Stimulated activated effector memory CD8-positive, alpha-beta T cell treated with anti-CD3 and anti-CD28 coated beads, Interleukin-12 subunit alpha, Interleukin-12 subunit beta, amount 100 ng/mL, for 72 hours (primary cell): ENCODE data around the gene SH2D3C.

ENCODE experiments used
- ATAC-seq: fragments of 150-1000 bp; cut with Tn5 transposase; 2 replicates; pipeline ENCODE4 v1.10.0; 2021
- DNase-seq, 2 donors: peaks; one replicate each; pipeline ENCODE4 v3.0.0; 2021 to 2022; ENCODE audit warnings: low spot score in 2 of 2
- H3K27ac Mint-ChIP-seq: one replicate; pipeline ENCODE4 v1.8.0; 2022; ENCODE audit warnings: mild to moderate bottlenecking, mixed read lengths
- H3K36me3 Mint-ChIP-seq: one replicate; pipeline ENCODE4 v1.8.0; 2022; ENCODE audit warnings: mild to moderate bottlenecking, mixed read lengths
- H3K4me1 Mint-ChIP-seq: one replicate; pipeline ENCODE4 v1.8.0; 2022; ENCODE audit warnings: mixed read lengths
- H3K4me3 Mint-ChIP-seq: one replicate; pipeline ENCODE4 v1.8.0; 2022; ENCODE audit warnings: mild to moderate bottlenecking, mixed read lengths
- H3K9me3 Mint-ChIP-seq: one replicate; pipeline ENCODE4 v1.8.0; 2022; ENCODE audit warnings: mixed read lengths

Gene SH2D3C

DNA sequence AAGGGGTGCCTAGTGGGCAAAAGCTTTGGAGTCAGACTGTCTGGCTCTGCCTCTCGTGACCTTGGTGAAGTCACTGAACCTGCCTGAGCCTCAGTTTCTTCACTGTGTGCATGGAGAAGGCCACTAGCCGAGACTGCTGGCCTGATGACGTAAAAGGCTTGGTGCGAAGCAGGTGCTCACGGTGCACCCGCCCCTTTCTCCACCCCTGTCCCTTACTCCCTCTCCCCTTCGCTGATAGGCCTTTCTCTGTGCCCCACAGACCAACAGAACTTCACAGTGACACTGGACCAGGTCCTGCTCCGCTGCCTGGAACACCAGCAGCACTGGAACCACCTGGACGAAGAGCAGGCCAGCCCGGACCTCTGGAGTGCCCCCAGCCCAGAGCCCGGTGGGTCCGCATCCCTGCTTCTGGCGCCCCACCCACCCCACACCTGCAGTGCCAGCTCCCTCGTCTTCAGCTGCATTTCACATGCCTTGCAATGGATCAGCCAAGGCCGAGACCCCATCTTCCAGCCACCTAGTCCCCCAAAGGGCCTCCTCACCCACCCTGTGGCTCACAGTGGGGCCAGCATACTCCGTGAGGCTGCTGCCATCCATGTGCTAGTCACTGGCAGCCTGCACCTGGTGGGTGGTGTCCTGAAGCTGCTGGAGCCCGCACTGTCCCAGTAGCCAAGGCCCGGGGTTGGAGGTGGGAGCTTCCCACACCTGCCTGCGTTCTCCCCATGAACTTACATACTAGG is 34.6 kb upstream of the SH2D3C start:
- peaks cover 86% of the 10 kb centered on the region for H3K36me3 Mint-ChIP-seq
- H3K27ac Mint-ChIP-seq, result peak overlapping the region; percentile 75
- DNase-seq, result no peak
- H3K4me3 Mint-ChIP-seq, result no peak overlapping the region
- no peak for ATAC-seq
- peaks cover 7% of the 10 kb centered on the region for H3K4me1 Mint-ChIP-seq
- H3K9me3 Mint-ChIP-seq, result no peaks in the 10 kb centered on the region

DNA sequence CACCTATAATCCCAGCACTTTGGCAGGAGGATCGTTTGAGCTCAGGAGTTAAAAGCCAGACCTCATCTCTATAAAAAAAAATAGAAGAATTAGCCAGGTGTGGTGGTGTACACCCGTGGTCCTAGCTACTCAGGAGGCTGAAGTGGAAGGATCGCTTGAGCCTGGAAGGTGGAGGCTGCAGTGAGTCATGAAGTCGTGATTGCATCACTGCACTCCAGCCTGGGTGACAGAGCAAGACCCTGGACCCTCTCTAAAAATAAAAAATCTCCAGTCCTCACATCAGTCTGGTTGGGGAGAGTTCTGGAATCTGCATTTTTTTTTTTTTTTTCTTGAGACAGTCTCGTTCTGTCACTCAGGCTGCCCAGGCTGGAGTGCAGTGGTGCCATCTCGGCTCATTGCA is 33.5 kb upstream of the SH2D3C start:
- no peak overlapping the region for H3K27ac Mint-ChIP-seq
- H3K4me1 Mint-ChIP-seq, result peaks cover 13% of the 10 kb centered on the region
- H3K9me3 Mint-ChIP-seq, result no peaks in the 10 kb centered on the region
- no peak for DNase-seq
- no peak overlapping the region for H3K4me3 Mint-ChIP-seq
- peaks cover 86% of the 10 kb centered on the region for H3K36me3 Mint-ChIP-seq
- ATAC-seq, result no peak

DNA sequence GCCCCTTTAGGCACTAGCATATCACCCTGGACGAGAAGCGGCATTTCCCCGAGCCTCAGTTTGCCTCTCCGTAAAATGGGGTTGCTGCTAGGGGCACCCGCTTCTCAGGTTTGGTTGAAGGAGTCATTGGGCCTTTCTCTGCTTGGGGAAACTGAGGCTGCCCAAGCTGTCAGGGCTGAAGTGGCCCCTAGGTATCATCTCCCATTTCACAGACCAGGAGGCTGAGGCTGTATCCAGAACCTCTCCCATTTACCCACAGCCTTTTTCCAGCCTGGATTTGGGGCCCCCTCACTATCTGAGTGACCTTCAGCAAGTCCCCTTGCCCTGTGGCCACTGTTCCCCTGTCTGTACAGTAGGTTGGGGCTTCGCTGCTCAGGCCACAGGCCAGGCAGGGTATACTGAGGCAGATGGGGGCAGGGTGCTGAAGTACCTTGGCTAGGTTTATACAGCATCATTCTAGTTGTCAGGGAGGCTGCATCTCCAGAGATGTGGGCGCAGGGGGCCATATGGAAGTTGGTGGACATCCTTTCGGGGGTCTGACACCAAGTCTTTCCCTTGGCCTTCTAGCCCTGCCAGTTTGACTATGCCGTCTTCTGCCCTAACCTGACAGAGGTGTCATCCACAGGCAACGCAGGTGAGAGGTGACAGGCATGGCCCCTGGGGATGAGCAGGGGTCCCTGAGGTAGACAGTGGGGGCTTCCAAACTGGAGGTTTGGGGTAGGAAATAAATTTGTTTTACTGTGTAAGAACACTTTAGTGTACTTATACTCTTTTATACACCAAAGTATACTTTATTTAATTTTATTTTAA is 32.1 kb upstream of the SH2D3C start:
- no peak overlapping the region for H3K27ac Mint-ChIP-seq
- no peak overlapping the region for H3K4me3 Mint-ChIP-seq
- H3K36me3 Mint-ChIP-seq, result peaks cover 92% of the 10 kb centered on the region
- DNase-seq (no peak), ATAC-seq (no peak)
- peaks cover 19% of the 10 kb centered on the region for H3K4me1 Mint-ChIP-seq
- no peaks in the 10 kb centered on the region for H3K9me3 Mint-ChIP-seq

DNA sequence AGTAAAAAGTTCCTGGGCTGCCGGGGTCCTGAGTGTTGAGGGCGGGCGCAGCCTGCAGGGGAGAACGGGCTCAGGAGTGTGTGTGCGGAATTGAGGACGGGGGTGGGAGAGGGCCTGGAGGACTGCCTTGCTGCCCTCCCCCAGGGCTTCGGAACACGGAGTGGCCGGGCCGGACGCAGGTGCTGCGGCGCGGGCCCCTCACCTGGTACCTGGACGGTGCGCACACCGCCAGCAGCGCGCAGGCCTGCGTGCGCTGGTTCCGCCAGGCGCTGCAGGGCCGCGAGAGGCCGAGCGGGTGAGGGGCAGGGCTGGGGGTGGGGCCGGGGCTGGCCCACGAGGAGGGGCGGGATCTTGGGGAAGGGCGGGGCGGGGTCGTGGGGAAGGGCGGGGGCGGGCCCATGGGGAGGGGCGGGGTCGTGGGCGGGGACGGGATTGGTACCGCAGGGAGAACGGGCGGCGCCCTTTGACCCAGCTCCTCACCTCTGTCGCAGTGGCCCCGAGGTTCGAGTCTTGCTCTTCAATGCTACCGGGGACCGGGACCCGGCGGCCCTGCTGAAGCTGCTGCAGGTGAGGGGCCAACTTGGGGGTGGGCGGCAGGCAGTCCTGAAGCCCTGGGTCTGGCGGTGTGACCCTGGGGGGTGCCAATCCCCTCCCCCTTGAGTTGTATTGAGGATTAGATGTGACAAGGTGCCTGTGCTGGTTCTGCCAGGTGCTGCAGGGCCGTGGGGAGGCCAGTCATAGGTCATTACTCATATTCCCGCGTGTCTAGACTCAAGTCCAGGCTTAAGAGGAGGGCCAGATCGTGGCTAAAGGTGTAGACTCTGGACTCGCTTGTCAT is 31.3 kb upstream of the SH2D3C start:
- Mint-ChIP-seq H3K4me3 (no peak overlapping the region), H3K36me3 (peaks cover 94% of the 10 kb centered on the region), H3K9me3 (no peaks in the 10 kb centered on the region), H3K27ac (no peak overlapping the region), H3K4me1 (peaks cover 19% of the 10 kb centered on the region)
- DNase-seq, result no peak
- no peak for ATAC-seq

DNA sequence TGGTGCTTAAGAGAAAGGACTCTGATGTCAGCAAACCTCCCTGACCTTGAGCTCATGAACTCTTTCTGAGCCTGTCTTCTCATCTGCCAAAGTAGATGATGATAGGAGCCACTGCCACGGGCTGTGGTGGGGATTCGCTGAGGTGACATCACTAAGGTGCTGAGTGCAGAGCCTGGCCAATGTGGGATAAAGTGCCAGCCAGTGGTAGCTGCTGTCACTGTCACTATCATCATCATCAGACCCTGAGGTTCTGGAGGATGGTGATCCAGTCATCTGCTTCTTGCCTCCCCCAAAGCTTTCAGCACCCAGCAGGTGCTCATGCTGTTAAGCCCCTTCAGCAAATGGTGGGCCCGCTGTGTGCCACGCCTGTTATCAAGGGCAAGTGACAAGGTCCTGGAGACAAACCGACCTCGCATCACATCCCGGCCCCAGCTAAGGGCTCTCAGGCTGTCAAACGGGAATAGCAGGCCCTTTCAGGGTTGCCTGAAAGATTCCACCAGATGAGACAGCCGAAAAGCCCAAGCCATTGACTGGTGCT is 30.6 kb upstream of the SH2D3C start:
- peaks cover 22% of the 10 kb centered on the region for H3K4me1 Mint-ChIP-seq
- H3K36me3 Mint-ChIP-seq, result peaks cover 94% of the 10 kb centered on the region
- no peak overlapping the region for H3K27ac Mint-ChIP-seq

DNA sequence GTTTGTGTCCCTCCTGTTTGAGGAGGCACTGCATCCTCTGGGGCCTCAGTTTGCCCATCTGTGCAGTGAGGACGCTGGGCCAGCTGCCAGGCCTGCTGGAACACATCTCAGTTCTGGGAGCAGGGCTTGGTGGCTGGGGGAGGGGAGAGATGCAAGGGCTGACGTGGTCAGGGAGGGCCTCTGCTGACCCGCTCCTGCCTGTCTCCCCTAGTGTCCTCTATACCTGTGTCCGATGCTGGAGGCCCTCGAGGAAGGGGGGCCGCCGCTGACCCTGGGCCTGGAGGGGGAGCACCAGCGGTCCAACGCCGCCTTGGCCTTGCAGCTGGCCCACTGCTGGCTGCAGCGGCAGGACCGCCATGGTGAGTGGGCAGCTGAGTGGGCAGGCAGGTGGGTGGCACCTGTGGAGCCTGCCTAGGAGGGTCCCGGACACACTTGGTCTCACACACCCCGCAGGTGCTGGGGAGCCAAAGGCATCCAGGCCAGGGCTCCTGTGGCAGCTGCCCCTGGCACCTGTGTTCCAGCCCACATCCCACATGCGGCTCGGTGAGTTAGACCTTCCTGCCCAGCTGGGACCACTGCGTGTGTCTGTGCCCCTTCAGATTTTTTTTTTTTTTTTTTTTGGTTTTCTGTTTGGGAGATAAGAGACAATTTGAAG is 30.0 kb upstream of the SH2D3C start:
- Mint-ChIP-seq H3K27ac (peak overlapping the region; percentile 50), H3K4me3 (no peak overlapping the region), H3K4me1 (peaks cover 28% of the 10 kb centered on the region), H3K36me3 (peaks cover 94% of the 10 kb centered on the region), H3K9me3 (no peaks in the 10 kb centered on the region)
- ATAC-seq, result no peak
- no peak for DNase-seq

More for the DNA sequence above, 30.6 kb upstream of the SH2D3C start:
- no peaks in the 10 kb centered on the region for H3K9me3 Mint-ChIP-seq
- H3K4me3 Mint-ChIP-seq, result no peak overlapping the region
- peak; percentile 61 for ATAC-seq
- no peak for DNase-seq

DNA sequence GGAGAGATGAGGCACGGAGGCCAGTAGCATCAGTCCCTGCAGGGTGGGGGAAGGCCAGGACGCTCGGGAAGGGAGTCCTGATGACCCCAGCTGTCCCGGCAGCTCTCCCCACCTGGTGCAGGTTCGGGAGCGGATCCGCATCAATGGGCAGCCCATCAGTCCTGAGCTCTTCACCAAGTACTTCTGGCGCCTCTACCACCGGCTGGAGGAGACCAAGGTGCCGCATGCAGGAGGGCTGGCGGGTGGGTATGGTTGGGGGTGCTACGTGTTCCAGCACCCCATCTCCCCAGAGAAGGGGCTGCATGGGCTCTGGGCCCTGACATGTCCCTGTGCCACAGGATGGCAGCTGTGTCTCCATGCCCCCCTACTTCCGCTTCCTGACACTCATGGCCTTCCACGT is 28.4 kb upstream of the SH2D3C start:
- Mint-ChIP-seq H3K9me3 (no peaks in the 10 kb centered on the region), H3K4me3 (no peak overlapping the region), H3K4me1 (peaks cover 39% of the 10 kb centered on the region), H3K36me3 (peaks cover 90% of the 10 kb centered on the region), H3K27ac (peak overlapping the region; percentile 56)
- ATAC-seq (no peak), DNase-seq (no peak)

DNA sequence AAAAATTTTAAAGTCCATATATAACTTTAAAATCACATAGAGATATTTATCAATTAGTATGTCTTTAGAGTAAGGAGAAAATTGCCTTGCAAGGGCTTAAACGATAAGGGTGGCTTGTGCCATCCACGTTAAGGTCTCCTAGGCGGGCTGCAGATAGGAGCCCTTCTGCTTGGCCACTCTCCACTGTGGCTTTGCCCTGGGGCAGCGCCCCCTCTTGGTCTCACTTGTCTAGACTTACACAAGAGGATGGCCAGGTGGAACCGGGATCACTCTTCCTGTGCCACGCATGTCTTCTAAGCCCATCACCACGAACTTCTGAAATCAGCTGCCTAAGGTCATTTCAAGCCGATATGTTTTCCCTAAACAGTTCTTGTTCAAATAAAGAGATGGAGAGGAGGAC is 27.2 kb upstream of the SH2D3C start:
- peak overlapping the region; percentile 56 for H3K27ac Mint-ChIP-seq
- DNase-seq (no peak), ATAC-seq (no peak)
- H3K36me3 Mint-ChIP-seq, result peaks cover 78% of the 10 kb centered on the region
- no peaks in the 10 kb centered on the region for H3K9me3 Mint-ChIP-seq
- H3K4me1 Mint-ChIP-seq, result peaks cover 39% of the 10 kb centered on the region
- H3K4me3 Mint-ChIP-seq, result no peak overlapping the region

DNA sequence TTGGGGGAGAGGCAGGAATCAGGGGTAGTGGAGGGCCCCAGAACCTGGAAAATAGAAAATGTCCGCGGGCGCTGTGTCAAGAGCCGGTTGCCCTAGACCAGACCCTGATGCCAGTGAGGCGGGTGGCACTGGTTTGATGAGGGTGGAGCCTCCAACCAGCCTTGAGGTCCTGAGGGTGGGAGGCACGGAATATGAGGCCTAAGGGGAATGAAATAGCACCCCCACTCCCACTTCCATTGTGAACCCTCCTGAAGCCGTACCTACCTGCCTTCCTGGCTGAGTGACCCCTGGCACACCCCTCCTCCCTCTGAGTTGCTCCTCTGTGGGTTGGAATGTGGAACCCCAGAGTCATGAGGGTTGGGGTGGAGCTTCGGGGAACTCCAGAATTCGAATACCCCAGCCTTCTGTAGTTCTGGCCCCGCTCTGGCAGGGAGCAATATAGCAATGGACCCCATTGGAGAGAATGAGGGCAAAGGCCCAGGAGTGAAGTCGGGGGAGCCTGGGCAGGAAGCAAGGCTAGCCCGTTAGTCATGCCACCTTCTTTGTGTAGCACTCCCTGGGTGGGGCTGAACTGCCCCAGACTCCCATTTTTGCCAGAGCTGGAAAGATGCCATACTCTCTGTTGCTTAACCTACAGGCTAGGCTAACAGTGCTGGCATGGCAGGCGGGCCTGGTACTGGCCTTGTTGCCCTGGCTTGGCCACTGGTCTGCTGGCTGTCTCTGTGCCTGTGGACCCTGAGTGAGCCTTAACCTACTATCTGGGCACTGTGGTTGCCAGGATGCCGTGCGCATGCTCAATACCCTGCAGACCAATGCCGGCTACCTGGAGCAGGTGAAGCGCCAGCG is 25.3 kb upstream of the SH2D3C start:
- DNase-seq, result no peak
- Mint-ChIP-seq H3K36me3 (peaks cover 64% of the 10 kb centered on the region), H3K9me3 (no peaks in the 10 kb centered on the region), H3K27ac (peak overlapping the region; percentile 97), H3K4me1 (peaks cover 39% of the 10 kb centered on the region), H3K4me3 (peak overlapping the region; percentile 95)
- no peak for ATAC-seq

DNA sequence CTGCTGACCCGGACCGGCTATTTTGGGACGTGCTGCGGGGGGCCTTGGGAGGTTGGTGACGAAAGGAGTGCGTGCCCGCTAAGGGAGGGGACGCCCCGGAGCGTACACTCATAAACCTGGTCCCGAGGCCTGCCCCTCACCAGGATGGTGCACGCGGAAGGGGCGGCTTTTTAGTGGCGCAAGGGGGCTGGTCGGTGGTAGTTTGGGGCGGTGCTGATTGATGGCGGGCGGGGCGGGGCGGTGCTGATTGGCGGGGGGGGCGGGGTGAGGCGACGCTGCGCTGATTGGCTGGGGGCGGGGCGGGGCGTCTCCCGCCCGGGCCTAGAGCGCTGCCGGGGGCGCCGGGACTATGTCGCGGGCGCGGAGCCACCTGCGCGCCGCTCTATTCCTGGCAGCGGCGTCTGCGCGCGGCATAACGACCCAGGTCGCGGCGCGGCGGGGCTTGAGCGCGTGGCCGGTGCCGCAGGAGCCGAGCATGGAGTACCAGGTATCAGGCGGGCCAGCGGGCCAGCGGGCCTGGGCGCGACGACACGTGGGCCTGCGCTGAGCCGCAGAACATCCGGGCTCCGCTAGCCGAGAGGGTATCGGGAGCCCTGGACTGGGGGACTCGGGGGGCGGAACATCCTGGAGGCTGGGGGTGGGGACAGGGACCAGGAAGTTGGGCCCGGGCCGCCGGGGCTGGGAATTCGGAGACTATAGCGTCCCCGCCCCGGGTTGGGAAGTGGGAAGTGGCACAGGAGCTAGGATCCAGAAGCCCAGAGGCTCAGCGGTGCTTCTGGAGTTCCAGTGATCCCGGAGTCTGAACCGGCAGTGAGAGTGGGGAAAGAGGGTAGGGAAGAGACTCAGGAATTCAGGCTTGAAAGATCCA is 24.3 kb upstream of the SH2D3C start, which contains the start of gene FPGS:
Gene FPGS, plus strand, starts transcription at position 307 of the 868 bp plus-strand sequence. Its CDS starts 43 bp downstream, at position 350.
- H3K4me1 Mint-ChIP-seq, result peaks cover 35% of the 10 kb centered on the region
- no peaks in the 10 kb centered on the region for H3K9me3 Mint-ChIP-seq
- peak within 1 kb of the TSS; percentile 97 for H3K27ac Mint-ChIP-seq
- ATAC-seq, result peak; percentile 90
- DNase-seq, result peak; percentile 75 to 92
- peaks cover 55% of the 10 kb centered on the region for H3K36me3 Mint-ChIP-seq
- peak within 1 kb of the TSS; percentile 95 for H3K4me3 Mint-ChIP-seq

DNA sequence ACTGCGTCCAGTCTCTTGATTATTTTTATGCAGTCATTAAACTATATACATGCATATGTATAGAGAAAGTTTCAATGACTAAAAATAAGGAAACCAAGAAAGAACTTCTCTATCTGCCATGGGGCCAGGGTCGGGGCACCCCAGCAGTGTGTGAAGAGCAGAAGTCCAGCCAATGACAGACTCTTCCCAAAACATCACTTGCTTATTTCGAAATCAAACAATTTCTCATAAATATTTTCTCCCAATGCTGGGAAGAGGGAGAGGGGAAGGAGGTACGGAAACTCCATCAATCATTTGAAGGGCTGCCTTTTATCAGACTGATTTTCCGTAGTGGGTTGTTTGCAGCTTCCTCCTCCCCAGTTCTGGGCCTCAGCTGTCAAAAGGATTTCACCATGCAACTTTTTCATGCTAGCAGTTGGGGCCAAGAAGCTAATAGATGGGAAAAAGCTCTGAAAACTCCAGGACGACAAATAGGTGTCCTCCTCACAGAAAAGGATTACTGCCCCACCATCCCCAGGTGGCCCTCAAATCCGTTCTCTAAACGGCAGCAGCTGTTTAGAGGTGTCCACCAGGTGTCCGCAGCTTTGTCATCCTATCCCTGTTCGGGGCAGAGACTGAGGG is 23.6 kb upstream of the SH2D3C start:
- Mint-ChIP-seq H3K4me1 (peaks cover 36% of the 10 kb centered on the region), H3K9me3 (no peaks in the 10 kb centered on the region), H3K4me3 (peak overlapping the region; percentile 95), H3K36me3 (peaks cover 48% of the 10 kb centered on the region), H3K27ac (peak overlapping the region; percentile 97)
- DNase-seq (no peak), ATAC-seq (no peak)

DNA sequence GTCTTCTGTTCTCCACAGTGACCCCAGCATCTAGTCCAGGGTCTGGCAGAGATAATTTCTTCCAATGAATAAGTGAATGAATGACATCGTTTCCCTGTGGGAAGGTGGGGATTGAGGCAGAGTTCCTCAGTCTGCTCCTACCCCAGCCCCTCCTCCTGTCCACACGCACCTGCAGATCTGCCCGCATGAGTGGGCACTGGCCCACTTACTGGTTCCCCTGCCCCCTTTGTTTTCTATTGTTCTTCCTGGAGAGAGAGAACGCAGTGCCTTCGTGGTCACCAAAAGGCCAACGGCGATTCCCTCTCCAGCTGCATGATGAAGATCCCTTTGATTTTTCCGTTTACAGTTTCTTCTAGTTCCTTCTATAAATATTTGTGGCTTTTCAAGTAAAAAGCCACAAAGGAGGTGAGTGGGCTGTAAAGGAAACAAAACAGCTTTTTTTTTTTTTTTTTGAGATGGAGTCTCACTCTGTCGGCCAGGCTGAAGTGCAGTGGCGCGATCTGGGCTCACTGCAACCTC is 18.4 kb upstream of the SH2D3C start:
- ATAC-seq (peak; percentile 40), DNase-seq (no peak)
- H3K4me3 Mint-ChIP-seq, result peak overlapping the region; percentile 64
- H3K4me1 Mint-ChIP-seq, result peaks cover 26% of the 10 kb centered on the region
- no peaks in the 10 kb centered on the region for H3K9me3 Mint-ChIP-seq
- peaks cover 38% of the 10 kb centered on the region for H3K36me3 Mint-ChIP-seq
- H3K27ac Mint-ChIP-seq, result peak overlapping the region; percentile 85
